NOMO-1 treated with DMSO at 0.1 percent for 48 hours (cell line): ENCODE measurements around the gene KLHDC2.
"Not testable (repeated sequence)": the region's sequence is repeated elsewhere in the genome, so short reads cannot be mapped to it uniquely, and the experiment has no call there.

ENCODE experiments used
- DNase-seq: peaks from one replicate; lab custom pipeline; 2025; ENCODE audit not compliant: unreplicated experiment; lab: John Stamatoyannopoulos, UW

KLHDC2 gene

DNA sequence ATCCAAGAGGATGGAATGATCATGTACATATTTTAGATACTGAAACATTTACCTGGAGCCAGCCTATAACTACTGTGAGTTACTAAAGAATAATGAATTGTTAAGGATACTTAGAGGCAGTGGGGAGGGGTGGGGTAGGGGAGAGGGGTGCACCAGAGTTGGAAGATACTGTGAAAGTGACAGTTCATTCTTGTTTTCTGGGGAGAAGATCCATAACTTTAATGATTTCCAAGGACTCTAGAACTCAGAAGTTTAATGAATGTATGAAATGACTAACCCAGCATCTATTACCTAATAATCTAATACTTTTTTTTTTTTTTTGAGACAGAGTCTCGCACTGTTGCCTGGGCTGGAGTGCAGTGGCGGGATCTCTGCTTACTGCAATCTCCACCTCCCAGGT is 10.5 kb downstream of the KLHDC2 start:
- no peak for DNase-seq

DNA sequence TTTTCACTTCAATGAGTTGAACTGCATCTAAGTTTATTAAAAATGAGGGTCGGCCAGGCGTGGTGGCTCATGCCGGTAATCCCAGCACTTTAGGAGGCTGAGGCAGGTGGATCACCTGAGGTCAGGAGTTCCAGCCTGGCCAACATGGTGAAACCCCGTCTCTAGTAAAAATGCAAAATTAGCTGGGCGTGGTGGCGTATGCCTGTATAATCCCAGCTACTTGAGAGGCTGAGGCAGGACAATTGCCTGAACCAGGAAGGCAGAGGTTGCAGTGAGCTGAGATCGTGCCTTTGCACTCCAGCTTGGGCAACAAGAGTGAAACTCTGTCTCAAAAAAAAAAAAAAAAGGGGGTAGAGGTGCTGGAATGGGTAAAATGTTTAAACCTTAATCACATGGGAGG is 13.1 kb downstream of the KLHDC2 start:
- not testable (repeated sequence) for DNase-seq

DNA sequence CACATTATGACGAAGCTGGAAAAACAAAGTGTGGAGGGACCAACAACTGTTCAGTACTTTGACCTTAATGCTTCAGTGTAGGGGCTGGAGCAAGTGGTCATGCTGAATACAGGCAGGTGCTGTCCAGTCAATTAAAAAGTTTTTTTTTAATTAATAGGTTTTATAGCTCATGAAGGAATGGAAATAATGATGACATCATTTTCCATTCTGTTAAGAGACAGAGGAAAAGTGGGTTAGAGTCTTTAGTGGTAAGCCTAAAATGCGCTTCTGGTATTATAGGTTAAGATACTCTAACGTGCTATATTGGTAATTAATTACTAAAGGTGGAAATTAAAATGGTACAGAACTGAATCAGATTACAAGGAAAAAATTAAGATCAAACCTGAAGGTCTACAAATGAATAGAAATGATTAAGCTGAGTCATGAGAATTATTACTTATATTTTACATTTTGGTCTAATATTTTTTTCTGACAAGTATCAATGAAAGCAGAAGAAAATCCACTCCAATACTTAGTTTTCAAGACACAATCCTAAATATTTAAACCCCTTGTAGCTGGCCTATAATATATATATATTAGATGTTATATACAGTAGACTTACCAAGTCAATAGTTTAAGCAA is 15.6 kb downstream of the KLHDC2 start:
- DNase-seq: no peak

DNA sequence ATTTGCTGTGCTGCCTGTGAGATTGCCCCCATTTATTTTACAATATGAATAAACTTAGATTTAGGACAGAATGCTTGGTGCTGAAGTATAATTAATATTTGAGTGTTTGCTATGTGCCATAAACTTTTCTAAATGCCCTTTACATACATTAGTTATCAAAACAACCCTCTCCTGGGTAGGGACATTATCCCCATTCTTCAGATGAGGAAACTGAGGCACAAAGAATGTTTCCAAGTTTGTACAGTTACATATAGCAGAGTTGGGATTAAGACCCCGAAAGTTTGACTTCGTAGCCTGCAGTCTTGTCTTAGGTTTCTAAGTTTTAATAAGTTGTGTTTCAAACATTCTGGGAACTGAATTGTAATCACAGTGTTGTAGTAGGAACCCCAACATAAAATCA is 18.4 kb downstream of the KLHDC2 start:
- DNase-seq: no peak

DNA sequence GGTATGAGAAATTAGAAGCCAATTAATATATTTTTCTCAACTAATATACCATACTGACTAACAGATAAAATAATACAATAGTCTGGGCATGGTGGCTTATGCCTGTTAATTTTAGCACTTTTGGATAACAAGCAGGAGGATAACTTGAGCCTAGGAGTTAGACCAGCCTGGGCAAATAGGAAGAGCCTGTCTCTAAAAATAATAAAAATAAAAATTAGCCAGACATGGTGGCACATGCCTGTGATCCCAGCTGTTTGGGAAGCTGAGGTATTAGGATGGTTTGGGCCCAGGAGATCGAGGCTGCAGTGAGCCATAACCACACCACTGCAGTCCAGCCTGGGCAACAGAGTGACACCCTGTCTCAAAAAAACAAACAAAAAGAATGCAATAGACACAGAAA is 24.7 kb downstream of the KLHDC2 start:
- no peak for DNase-seq

DNA sequence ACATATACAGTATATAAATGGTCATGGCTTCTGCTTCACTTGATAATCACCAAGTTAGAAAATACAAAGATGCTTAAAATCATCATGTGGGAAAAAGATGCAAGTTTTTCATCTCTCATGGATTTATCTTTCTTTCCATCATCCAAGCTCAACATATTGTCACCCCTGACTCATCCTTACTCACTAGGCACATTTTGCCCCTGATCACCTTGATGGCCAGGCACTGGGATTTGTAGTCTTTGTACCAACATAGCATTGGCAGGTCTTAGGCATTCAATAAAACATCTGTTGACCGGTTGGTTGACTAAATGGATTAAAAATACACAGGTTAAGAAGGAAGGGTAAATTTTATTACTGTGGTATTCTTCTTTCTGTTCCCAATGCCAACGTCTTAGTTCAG is 28.1 kb downstream of the KLHDC2 start:
- DNase-seq: no peak

DNA sequence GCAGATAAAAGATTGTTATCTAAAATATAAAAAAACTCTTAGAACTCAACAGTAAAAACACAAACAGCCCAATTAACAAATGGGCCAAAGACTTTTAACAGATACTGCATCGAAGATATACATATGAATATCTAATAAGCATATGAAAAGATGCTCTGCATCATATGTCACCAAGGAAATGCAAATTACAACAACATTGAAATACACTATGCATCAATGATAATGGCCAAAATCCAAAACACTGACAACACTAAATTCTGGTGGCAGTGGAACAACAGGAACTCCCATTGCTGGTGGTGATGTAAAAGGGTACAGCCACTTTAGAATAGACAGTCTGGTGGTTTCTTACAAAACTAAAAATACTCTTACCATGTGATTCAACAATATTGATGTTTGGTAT is 40.8 kb downstream of the KLHDC2 start:
- no peak for DNase-seq

DNA sequence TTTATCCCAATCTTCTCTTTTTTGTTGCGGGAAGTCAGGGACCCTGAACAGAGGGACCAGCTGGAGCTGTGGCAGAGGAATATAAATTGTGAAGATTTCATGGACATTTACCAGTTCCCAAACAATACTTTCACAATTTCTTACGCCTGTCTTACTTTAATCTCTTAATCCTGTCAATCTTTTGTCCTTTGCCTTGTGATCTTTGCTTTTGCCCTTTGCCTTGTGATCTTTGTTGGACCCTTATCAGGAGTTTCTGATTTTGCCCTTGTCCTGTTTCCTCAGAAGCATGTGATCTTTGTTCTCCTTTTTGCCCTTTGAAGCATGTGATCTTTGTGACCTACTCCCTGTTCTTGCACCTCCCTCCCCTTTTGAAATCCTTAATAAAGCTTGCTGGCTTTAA is 48.2 kb downstream of the KLHDC2 start:
- DNase-seq: not testable (repeated sequence)

DNA sequence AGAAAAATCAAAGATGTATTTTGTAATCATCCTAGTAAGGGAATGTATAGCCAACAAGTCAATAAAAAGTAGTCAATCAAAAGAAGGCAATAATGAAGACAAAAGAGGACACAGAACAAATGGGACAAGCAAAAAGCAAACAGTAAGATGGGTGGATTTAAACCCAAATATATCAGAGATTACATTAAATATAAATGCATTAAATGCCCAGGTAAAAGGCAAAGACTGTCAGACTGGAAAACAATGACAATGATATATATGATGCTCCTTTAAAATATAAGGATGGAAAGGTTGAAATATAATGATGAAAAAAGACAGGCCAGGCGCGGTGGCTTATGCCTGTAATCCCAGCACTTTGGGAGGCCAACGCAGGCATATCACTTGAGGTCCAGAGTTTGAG is 48.9 kb downstream of the KLHDC2 start:
- no peak for DNase-seq

DNA sequence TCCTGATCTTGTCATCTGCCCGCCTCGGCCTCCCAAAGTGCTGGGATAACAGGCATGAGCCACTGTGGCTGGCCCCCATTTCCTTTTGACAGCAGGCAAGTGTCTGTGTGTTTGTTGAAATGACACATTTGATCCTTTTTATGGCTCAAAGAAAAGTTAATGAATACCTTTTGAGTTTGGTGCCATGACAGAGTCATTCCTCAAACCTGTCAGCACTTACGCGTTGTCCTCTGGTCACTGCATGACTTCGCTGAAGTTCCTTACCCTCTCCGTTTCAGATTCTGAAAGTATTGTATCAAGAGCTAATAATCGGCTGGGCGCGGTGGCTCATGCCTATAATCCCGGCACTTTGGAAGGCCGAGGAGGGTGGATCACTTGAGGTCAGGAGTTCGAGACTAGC is 52.2 kb downstream of the KLHDC2 start:
- DNase-seq: no peak

DNA sequence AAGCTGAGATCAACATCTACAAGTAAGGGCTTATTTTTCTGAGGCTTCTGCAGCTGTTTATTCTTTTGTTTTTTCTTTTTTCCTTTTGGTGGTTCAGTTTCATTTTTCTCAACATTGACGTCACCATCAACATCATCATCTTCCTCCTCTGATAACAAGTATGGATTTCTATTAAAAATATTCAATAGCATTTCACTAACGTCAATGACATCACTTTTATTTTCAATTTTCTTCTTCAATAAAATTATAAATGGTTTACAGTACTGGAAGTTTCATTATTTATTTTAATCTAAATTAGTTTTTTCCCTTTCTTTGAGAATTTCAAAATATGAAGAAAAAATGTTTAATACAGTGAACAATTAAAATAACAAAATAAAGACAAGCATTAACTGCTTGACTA is 60.7 kb downstream of the KLHDC2 start:
- no peak for DNase-seq
